GM18858 (cell line): ENCODE data around the gene CMPK2.
"Not testable (repeated sequence)": the region's sequence is repeated elsewhere in the genome, so short reads cannot be mapped to it uniquely, and the experiment has no call there.

ENCODE experiments used
- ATAC-seq: cut with Tn5 transposase; IDR thresholded peaks from one replicate; pipeline ENCODE4 v1.9.1; 2021; ENCODE audit not compliant: unreplicated experiment

CMPK2 gene, protein sequence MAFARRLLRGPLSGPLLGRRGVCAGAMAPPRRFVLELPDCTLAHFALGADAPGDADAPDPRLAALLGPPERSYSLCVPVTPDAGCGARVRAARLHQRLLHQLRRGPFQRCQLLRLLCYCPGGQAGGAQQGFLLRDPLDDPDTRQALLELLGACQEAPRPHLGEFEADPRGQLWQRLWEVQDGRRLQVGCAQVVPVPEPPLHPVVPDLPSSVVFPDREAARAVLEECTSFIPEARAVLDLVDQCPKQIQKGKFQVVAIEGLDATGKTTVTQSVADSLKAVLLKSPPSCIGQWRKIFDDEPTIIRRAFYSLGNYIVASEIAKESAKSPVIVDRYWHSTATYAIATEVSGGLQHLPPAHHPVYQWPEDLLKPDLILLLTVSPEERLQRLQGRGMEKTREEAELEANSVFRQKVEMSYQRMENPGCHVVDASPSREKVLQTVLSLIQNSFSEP

DNA sequence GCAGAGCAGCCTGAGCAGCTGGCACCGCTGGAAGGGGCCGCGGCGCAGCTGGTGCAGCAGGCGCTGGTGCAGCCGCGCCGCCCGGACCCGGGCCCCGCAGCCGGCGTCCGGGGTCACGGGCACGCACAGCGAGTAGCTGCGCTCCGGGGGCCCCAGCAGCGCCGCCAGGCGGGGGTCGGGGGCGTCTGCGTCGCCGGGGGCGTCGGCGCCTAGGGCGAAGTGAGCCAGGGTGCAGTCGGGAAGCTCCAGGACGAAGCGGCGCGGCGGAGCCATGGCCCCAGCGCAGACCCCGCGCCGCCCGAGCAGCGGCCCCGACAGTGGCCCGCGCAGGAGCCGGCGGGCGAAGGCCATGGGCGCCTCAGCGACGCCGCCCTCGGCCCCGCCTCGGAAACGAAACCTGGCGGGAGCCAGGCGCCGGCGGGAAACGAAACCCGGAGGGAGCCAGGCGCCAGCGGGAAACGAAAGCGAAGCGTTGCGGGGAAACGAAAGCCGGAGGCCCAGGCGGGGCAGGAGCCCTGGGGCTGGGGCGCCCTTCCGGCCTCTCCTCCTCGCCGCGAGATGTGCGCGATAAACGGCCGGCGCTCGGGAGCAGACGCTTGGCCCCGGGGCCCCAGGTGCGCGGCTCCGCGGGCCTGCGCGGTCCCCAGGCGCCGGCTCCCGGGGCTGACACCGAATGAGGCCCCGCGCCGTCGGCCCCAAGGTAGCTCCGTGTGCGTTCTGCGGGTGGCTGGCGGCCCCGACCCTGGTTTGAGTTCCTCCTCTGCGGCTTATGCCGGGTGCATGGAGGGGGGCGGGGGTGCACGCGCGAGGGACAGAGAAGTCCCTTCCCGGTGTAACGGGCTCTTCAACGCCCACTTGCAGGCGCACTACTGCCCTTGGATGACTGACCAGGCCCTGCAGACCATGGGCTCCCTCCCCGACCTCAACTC, at the start of gene CMPK2:
Gene CMPK2 (minus strand): TSS at position 562 of the 929 bp plus-strand sequence. CDS start 211 bp downstream, at position 351.
- peak; percentile 64 for ATAC-seq

DNA sequence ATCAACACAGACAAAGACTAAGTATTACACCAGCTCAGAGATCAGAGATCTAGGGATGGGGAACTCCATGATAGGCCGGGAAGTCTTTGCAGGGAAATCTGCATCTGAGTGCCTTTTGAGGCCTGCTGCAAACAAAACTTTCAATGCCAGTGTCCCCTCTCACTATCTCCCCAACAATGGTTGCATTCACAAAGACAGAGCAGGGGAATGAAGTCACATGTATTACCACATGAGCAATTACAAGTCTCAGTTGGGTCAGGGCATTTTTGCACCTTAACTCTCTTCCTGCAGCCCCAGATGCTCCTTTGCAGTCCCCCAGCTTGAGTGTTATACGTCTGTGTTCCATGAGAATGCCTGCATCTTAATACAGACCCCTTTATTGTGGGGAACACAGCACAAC, 49.7 kb upstream of the CMPK2 start:
- ATAC-seq: no peak

DNA sequence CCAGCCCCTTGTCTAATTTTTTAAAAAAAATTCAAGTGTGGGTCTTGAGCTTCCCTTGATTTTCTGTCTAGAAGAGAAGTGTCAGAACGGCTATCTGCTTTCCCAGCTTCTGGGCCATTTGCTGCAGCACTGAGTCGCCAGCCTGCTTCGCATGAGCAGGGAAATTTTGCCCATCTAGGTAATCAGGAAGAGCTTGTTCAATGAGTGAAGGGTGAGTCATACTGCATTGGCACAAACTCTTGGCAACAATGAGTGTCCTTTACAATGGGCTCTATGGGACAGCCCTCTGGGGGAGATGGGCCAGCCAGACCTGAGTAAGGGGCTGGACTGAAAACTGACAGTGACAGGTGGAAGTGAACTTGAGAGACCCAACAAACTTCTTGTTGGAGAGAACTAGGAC, 49.1 kb upstream of the CMPK2 start:
- ATAC-seq: no peak

DNA sequence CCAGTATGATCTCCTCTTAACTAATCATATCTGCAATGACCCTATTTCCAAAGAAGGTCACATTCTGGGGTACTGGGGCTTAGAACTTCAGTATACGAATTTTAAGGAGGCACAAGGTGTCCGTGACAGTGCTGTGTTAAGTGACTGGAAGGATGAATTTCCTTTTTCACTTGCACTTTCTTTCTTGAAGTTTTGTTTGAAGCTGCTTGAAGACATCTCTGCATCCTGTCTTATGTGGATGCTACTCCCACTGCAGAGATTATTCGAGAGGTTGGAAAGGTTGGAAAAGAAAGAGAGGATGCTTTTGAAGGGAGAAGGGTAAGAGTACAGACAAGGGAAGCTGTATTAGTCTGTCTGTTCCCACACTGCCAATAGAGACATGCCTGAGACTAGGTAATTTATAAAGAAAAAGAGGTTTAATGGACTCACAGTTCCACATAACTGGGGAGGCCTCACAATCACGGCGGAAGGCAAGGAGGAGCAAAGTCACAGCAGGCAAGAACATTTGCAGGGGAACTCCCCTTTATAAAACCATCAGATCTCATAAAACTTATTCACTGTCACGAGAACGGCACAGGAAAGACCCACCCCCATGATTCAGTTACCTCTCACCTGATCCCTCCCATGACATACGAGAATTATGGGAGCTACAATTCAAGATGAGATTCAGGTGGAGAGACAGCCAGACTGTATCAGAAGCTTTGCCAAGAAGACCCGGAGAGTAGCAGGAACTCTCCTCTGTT, 47.9 kb upstream of the CMPK2 start:
- ATAC-seq: no peak

DNA sequence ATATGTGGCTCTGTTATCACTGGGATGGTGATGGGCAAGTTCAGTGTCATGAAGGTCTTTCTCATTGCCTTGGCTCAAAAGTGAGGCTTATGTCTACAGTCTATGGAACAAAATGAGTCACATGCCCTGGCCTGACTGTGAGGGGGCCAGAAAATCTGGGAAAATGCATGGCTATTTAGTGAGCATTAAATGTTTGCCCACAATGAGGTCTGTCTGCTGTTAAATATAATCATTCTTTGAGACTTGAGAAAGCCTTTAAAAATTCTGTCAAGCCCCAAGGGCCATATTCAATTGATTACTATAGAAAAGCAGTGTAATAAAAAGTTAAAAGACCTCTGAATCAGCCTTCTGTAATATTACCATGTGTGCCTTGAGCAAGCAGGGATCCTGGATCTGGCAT, 46.0 kb upstream of the CMPK2 start:
- ATAC-seq: no peak

DNA sequence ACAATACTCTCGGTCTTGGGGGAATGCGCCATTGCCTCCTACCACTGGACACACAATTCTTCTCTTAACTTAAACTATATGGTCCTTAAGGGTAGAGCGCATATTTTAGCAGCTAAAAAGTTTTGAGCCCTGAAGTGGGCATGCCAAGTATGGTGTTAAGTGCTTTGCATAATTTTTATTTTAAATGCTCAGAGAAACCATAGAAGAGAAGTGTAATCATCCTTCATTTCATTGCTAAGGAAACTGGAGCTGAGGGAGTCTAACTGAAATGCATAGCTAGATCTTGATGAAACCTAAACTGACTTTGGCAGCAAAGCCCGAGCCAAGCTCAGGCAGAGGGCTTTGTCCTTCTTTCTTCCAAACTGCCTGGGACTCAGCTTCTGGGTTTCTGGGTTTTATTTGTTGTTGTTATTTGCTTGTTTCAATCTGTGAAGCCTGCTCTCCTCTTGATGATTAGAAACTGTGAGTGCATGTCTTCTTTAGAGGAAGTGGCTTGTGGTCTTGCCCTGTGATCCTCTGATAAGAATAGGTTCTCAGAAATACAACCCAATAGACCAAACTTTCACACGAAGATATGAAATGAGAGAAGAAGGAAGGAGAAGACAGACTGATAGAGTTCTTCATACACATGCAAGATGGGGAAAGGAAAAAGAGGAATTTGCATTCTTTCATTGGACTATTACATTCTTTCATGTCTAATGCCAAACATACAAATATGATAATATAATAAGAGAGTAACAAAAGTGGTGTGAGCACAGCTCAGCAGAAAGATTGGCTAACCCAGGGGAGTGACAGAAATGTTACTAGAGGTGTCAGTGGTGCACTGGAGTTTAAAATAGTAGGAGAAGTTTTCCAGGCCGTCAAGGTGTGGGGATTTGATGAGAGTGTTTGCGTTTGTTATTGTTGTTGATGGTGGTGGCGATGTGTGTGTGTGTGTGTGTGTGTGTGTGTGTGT, 44.0 kb upstream of the CMPK2 start:
- peak; percentile 99 for ATAC-seq

DNA sequence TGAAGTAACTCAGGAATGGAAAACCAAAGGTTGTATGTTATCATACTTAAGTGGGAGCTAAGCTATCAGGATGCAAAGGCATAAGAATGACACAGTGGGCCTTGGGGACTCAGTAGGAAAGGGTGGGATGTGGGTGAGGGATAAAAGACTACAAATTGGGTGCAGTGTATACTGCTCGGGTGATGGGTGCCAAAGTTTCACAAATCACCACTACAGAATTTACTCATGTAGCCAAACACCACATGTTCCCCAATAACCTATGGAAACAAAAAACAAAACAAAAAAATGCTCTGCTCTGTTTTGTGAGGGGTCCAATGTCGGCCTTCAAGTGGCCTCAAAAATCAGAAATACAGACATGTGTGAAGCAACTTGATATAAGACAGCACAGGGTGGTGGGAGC, 42.6 kb upstream of the CMPK2 start:
- no peak for ATAC-seq

DNA sequence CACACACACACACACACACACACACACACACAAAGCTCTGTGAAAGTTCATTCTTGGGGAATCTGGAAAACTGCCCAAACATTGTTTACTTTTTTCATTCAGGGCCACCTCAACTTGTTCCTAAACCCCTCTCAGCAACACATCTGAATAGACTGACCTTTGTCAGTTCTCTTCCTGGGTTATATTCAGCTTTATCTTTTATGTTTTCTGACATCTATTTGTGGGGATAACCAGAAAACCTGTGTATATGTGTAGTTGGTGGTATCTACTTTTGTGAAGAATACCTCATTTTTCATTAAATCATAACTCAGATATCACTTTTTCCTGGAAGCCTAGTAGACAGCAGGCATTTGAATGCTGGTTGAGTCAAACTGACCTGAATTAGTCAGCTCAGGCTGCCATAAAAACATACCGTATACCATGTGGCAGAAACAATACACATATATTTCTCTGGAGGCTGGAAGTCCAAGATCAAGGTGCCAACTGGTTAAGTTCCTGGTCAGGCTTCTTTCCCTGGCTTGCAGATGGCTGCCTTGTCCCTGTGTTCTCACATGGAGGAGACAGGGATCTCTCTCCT, 40.5 kb upstream of the CMPK2 start:
- ATAC-seq: no peak

DNA sequence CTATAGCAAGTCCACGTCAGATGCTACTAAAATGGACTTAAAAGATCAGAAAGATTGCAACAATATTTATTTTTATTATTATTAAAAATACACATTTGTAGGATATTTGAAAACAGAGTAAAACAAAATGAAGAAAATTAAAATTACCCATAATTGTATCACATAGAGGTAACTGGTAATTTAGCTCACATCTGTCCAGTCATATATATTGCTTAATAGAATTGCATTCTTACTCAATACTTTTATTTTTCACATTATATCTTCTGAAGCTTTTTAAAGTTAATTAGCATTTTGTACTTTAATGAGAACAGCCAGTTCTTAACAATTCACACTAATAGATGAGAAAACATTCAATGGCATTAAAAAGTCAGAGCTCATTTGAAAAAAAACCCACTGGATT, 40.0 kb upstream of the CMPK2 start:
- no peak for ATAC-seq

DNA sequence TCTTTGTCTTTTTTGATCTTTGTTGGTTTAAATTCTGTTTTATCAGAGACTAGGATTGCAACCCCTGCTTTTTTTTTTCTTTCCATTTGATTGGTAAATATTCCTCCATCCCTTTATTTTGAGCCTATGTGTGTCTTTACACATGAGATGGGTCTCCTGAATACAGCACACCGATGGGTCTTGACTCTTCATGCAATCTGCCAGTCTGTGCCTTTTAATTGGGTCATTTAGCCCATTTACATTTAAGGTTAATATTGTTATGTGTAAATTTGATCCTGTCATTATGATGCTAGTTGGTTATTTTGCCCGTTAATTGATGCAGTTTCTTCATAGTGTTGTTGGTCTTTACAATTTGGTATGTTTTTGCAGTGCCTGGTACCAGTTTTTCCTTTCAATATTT, 36.9 kb upstream of the CMPK2 start:
- ATAC-seq: not testable (repeated sequence)

DNA sequence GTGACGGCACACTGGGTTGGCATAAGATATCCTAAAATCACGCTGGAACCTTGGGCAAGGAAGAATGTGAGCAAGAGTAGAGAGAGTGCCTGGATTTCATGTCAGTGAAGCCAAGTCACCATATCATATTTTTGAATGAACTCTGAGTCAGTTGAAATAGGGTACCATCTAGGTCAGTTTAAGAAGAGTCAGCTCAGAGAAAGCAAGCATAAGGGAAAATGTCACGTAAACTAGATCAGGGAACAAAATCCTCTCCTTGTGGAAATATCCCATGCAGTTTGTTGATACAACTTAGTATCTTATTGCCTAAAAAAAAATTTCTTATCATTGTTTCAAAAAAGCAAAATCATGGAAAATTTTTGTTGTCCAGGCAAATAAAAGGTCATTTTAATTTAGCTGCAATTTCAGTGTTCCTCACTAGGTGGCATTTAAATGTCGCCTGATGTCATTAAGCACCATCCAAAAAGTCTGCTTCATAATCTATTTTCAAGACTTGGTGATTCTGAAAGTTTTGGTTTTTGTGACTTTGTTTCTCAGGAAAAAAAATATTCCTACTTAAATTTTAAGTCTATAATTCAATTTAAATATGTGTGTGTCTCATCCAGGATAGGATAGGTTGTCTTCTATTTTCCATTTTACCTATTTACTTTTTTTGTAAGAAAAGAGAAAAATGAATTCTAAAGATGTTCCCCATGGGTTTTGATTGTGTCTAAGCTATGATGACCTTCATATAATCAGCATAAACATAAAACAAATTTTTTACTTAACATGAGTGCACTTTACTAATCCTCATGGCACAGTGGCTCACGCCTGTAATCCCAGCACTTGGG, 31.4 kb upstream of the CMPK2 start:
- ATAC-seq: no peak

DNA sequence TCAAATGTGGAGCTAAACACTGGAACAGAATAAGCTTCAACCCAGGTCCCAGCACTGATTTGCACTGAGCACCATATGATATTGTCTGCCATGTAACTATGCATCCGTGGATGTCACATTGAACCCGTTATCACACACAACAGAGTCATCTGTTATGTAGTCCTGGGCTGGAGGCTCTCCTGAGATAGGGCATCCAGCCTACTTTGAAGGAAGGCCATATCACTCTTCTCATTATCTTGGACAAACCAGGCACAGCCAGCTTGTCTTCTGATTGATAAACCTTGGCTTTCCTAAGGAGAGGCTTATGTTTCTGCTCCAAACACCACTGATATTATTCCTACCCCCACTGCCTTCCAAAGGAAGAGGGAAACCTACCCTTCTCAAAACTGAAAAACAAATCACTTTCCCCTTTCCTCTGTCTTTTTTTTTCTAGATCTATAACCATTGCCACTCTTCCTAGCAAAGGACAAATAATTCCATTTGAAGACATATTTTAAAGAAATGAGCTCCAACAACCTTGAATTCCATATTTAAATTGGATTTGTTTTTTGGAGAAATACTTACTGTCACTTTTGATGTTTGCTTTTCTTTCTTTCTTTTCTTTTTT, 28.3 kb upstream of the CMPK2 start:
- ATAC-seq: no peak

DNA sequence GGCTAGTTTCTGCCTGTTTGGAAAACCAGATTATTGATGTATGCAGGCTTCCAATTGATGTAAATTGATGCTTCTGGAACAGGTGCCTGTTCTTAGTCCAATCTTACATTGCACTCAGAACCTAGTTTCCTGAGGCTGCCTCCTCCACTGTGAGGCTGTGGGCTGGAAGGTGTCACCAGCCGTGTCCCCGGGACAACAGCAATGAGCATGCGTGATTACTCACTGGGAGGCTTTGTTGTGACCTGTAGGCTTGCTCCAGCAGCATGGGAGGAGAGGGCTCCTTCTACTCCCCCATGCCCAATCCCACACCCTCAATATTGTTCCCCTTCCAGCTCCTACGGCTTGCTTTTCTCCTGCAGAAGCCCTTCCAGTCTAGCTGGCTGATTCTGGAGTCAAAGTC, 23.0 kb upstream of the CMPK2 start:
- ATAC-seq: no peak

DNA sequence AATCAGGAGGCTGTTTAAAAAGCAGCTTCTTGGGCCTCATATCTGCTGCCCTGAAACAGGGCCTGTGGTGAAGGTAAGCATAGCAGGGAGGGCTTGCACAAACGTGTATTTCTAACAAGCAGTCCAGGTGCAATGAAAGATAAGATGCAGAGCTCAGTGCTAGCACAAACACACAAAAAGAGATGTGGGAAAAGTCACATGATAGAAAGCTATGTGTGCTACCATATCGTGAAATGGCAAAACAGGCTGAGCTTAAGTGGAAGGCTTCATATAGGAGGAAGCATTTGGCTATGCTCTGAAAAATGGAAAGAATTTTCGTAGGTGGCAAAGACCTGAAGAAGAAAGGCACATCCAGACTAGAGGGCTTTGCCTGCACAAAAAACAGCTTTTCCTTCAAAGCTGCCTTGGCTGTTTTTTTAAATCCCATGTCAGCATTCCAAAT, 22.1 kb upstream of the CMPK2 start:
- ATAC-seq: no peak

DNA sequence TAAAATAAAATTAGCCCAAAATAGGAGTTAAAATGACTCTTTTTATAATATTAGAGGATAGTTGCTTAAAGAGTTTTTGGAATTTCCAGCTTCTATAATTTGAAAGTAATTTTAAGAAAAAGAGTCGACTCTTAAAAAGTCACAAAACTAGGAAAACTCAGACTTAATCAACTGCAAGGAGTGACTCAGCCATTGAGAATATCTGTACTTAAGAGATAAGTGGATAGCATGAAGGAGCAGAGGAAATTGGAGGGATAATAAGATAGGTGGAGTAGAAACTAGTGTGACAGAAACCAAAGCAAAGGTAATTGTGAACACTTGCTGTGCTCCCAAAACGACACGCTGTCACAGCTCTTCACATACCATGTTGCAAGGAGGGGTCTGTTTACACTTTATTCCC, 20.3 kb upstream of the CMPK2 start:
- ATAC-seq: no peak

DNA sequence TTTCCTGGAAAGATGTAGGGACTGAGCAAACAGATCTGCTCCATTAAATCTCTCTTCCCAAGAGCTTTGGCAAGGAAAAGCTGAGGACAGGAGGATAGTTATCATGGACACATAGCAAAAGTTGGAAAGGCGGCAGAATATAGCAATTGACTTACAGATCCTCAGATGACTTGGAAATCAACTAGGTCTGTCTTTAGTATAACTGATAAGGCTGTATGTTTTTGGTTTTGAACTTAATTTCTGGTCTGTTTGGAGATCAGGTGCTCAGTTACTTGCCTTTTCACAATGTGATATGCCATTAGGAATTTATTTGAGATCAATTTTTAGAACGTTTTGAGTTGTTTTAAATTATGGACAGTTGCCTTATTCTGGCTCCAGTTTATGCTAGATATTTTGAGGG, 19.8 kb upstream of the CMPK2 start:
- ATAC-seq: no peak

DNA sequence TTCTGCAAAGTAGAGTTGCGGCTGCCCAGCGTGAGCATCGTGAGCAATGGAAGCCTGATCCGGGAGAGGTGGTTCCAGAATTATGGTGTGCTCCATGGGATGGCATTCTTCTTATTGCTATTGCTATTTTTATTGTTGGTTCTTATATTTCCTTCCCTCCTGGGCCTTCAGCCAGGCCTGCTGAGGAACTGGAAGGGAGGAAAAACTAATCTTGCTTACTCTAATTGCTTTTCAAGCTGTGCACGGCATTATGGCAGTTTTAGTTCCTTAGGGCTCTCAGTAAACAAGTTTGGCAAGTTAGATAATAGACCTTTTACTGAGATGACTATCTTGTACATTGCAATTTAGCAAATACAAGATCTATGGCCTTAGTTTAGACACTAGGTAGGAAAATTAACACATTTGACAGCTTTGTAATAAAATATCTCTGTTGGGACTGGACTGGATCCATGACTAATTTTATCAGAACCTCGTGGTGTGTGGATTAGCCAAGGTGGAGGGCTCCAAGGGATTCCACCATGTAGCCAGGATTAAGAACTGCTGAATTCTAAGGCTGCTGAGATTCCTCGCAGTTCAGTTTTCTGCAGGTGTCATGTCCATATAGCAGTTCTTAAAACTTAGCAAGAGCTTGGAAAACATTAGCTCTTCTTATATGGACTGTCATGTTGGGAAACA, 17.9 kb upstream of the CMPK2 start:
- ATAC-seq: no peak

DNA sequence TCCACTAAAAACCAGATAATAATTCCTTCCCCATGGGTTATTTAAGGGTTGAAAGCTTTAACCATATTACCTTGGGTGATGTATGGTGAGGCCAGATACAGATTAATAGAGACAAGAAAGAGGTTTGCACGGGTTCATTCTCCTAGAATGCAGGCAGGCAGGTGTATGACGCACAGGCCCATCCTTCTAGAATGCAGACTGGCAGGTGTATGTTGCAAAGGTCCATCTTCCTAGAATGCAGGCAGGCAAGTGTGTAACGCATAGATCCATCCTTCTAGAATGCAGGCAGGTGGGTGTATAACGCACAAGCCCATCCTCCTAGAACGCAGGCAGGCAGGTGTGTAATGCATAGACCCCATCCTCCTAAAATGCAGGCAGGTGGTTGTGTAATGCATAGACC, 15.8 kb upstream of the CMPK2 start:
- no peak for ATAC-seq
